ENCODE results near the gene PTPRK. TPM values are rescaled to one million over a fixed set of nuclear protein-coding genes. Genes with fewer than 3 reads are reported as not detected.

The PTPRK gene
- total and polyA plus RNA-seq, 2 of the 13 experiments (the other 11 are each of a cell fraction or from before 2014, with no cell fraction given), result 43.6 to 98.3 TPM

DNA sequence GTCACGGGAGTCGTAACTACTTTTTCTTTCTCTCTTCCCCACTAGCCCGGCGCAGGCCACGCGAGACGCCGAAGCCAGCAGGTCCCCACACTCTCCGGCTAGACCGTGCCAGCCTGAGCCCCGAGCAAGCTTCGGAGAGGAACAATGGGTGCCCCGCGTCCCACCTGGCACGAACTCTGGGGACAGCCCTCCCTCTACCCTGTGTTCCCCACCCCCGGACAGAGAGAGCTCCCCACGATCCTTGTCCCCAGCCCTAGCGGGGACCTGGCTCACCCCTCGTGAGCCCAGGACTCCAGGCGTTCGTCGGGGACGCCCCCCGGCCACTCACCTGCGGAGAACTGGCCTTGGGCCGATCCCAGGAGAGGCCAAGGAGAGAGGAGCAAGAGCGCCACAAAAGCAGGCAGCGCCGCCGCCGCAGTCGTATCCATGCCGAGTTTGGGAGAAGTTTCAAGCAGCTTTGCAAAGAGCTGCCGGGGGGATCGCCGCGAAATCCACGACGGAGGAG, 416 bp downstream of the PTPRK start (continued):
- TF ChIP-seq, protein P1, sequence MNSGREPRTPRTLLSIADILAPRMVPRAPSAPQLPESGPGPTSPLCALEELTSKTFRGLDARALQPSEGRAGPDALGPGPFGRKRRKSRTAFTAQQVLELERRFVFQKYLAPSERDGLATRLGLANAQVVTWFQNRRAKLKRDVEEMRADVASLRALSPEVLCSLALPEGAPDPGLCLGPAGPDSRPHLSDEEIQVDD (CRISPR knock-in tag; IDR thresholded peaks at IDR 0.05; ENCODE audit: borderline replicate concordance), result no peak
- TF ChIP-seq YY1 (IDR thresholded peaks at IDR 0.05; ENCODE audit: insufficient read depth, insufficient replicate concordance, low read depth, low read length) (no peak), ZNF577 (CRISPR knock-in tag; IDR thresholded peaks at IDR 0.05; ENCODE audit: borderline replicate concordance, low read depth) (0 out of 2 replicates have a peak, but pooled peaks have one; percentile 68), NKX3-1 (CRISPR knock-in tag; IDR thresholded peaks at IDR 0.05) (no peak; the same call in 1 of the 2 replicates), ATM (IDR thresholded peaks at IDR 0.05; ENCODE audit: borderline replicate concordance) (no peak), TARDBP (CRISPR knock-in tag; IDR thresholded peaks at IDR 0.05) (no peak), PAWR (CRISPR knock-in tag; IDR thresholded peaks at IDR 0.05; ENCODE audit: borderline replicate concordance) (0 out of 2 replicates have a peak, but pooled peaks have one; percentile 25), SRSF9 (IDR thresholded peaks at IDR 0.05; ENCODE audit: borderline replicate concordance, insufficient read depth, low read depth, low read length, poor library complexity, severe bottlenecking) (no peak), ZNF138 (CRISPR knock-in tag; IDR thresholded peaks at IDR 0.05; ENCODE audit: low read depth) (no peak), ZNF382 (CRISPR knock-in tag; IDR thresholded peaks at IDR 0.05; ENCODE audit: borderline replicate concordance) (no peak), ZNF12 (CRISPR knock-in tag; IDR thresholded peaks at IDR 0.05) (0 out of 2 replicates have a peak, but pooled peaks have one; percentile 12), SOX5 (CRISPR knock-in tag; IDR thresholded peaks at IDR 0.05; ENCODE audit: borderline replicate concordance) (no peak), SRSF4 (IDR thresholded peaks at IDR 0.05; ENCODE audit: low read depth, low read length, poor library complexity, severe bottlenecking) (no peak), TP53 (CRISPR knock-in tag; conservative IDR thresholded peaks at IDR 0.05) (no peak), ZNF33B (CRISPR knock-in tag; IDR thresholded peaks at IDR 0.05) (peak; percentile 94)
- TF ChIP-seq, protein P2, sequence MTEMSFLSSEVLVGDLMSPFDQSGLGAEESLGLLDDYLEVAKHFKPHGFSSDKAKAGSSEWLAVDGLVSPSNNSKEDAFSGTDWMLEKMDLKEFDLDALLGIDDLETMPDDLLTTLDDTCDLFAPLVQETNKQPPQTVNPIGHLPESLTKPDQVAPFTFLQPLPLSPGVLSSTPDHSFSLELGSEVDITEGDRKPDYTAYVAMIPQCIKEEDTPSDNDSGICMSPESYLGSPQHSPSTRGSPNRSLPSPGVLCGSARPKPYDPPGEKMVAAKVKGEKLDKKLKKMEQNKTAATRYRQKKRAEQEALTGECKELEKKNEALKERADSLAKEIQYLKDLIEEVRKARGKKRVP (CRISPR knock-in tag; IDR thresholded peaks at IDR 0.05), result no peak
- TF ChIP-seq, protein P3, sequence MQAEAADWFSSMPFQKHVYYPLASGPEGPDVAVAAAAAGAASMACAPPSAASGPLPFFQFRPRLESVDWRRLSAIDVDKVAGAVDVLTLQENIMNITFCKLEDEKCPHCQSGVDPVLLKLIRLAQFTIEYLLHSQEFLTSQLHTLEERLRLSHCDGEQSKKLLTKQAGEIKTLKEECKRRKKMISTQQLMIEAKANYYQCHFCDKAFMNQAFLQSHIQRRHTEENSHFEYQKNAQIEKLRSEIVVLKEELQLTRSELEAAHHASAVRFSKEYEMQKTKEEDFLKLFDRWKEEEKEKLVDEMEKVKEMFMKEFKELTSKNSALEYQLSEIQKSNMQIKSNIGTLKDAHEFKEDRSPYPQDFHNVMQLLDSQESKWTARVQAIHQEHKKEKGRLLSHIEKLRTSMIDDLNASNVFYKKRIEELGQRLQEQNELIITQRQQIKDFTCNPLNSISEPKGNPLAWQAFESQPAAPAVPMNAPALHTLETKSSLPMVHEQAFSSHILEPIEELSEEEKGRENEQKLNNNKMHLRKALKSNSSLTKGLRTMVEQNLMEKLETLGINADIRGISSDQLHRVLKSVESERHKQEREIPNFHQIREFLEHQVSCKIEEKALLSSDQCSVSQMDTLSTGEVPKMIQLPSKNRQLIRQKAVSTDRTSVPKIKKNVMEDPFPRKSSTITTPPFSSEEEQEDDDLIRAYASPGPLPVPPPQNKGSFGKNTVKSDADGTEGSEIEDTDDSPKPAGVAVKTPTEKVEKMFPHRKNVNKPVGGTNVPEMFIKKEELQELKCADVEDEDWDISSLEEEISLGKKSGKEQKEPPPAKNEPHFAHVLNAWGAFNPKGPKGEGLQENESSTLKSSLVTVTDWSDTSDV (CRISPR knock-in tag; IDR thresholded peaks at IDR 0.05), result peak; percentile 51; the same call in 1 of the 2 replicates
- TF ChIP-seq, protein P4, sequence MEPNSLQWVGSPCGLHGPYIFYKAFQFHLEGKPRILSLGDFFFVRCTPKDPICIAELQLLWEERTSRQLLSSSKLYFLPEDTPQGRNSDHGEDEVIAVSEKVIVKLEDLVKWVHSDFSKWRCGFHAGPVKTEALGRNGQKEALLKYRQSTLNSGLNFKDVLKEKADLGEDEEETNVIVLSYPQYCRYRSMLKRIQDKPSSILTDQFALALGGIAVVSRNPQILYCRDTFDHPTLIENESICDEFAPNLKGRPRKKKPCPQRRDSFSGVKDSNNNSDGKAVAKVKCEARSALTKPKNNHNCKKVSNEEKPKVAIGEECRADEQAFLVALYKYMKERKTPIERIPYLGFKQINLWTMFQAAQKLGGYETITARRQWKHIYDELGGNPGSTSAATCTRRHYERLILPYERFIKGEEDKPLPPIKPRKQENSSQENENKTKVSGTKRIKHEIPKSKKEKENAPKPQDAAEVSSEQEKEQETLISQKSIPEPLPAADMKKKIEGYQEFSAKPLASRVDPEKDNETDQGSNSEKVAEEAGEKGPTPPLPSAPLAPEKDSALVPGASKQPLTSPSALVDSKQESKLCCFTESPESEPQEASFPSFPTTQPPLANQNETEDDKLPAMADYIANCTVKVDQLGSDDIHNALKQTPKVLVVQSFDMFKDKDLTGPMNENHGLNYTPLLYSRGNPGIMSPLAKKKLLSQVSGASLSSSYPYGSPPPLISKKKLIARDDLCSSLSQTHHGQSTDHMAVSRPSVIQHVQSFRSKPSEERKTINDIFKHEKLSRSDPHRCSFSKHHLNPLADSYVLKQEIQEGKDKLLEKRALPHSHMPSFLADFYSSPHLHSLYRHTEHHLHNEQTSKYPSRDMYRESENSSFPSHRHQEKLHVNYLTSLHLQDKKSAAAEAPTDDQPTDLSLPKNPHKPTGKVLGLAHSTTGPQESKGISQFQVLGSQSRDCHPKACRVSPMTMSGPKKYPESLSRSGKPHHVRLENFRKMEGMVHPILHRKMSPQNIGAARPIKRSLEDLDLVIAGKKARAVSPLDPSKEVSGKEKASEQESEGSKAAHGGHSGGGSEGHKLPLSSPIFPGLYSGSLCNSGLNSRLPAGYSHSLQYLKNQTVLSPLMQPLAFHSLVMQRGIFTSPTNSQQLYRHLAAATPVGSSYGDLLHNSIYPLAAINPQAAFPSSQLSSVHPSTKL (CRISPR knock-in tag; IDR thresholded peaks at IDR 0.05), result no peak

All from HepG2 (cell line).